GM19397 (cell line): ENCODE results near the gene RBM19.

Experiments used
- ATAC-seq: cut with Tn5 transposase; IDR thresholded peaks from one replicate; pipeline ENCODE4 v1.9.1; 2021; ENCODE audit warnings: mild to moderate bottlenecking, moderate library complexity; ENCODE audit not compliant: unreplicated experiment

Gene RBM19

GRCh38 chr12:113862590-113863454, 103.3 kb downstream of the RBM19 start:
- no peak for ATAC-seq

GRCh38 chr12:113861708-113862312, 104.3 kb downstream of the RBM19 start:
- no peak for ATAC-seq

- no peak for ATAC-seq
Observed at GRCh38 chr12:113860950-113861349, 105.2 kb downstream of the RBM19 start.

GRCh38 chr12:113860059-113860820, 105.9 kb downstream of the RBM19 start:
- no peak for ATAC-seq

GRCh38 chr12:113858841-113859386, 107.2 kb downstream of the RBM19 start:
- no peak for ATAC-seq

GRCh38 chr12:113857371-113857770, 108.8 kb downstream of the RBM19 start:
- no peak for ATAC-seq

GRCh38 chr12:113855998-113856397, 110.1 kb downstream of the RBM19 start:
- no peak for ATAC-seq

- ATAC-seq, result no peak
Observed at GRCh38 chr12:113854385-113855142, 111.6 kb downstream of the RBM19 start.

GRCh38 chr12:113853491-113853890, 112.6 kb downstream of the RBM19 start:
- no peak for ATAC-seq

- no peak for ATAC-seq
Observed at GRCh38 chr12:113852695-113853490, 113.2 kb downstream of the RBM19 start.

GRCh38 chr12:113852264-113852663, 113.9 kb downstream of the RBM19 start:
- no peak for ATAC-seq

- ATAC-seq, result no peak
Observed at GRCh38 chr12:113850309-113851056, 115.6 kb downstream of the RBM19 start.

GRCh38 chr12:113847856-113848255, 118.3 kb downstream of the RBM19 start:
- ATAC-seq, result no peak

- no peak for ATAC-seq
Observed at GRCh38 chr12:113846883-113847755, 119.0 kb downstream of the RBM19 start.

GRCh38 chr12:113845900-113846674, 120.0 kb downstream of the RBM19 start:
- no peak for ATAC-seq

GRCh38 chr12:113844495-113845210, 121.5 kb downstream of the RBM19 start:
- ATAC-seq, result no peak

- ATAC-seq, result no peak
Observed at GRCh38 chr12:113842699-113843098, 123.4 kb downstream of the RBM19 start.
